ENCODE measurements around the gene NFATC2. TPM values are rescaled to one million over a fixed set of nuclear protein-coding genes. Genes with fewer than 3 reads are reported as not detected.

NFATC2 gene
- total RNA-seq, 1 experiment from 2014 or later: 5.0 TPM

- TF ChIP-seq CTCF (IDR thresholded peaks at IDR 0.05 in 2 of 3, conservative IDR thresholded peaks at IDR 0.05 in 1 of 3; ENCODE audit: borderline replicate concordance in 1 of 3, insufficient read depth in 1 of 3, low read depth in 2 of 3, low read length in 2 of 3) (no peak), SRF (IDR thresholded peaks at IDR 0.05; ENCODE audit: low read depth) (no peak)
Observed at GRCh38 chr20:51505566-51505965, 37.0 kb downstream of the NFATC2 start (continued).

GRCh38 chr20:51503376-51503775 lies 39.1 kb downstream of the NFATC2 start:
- no peaks in the 10 kb centered on the region for H3K36me3 ChIP-seq (ENCODE audit: control insufficient read depth in 1 of 2, insufficient read depth in 2 of 2, low read length in 2 of 2)
- H4K20me1 ChIP-seq (ENCODE audit: insufficient read depth): no peaks in the 10 kb centered on the region
- CTCF ChIA-PET: no interaction called here
- no peak for ATAC-seq
- no peaks in the 10 kb centered on the region for H3K9me2 ChIP-seq (ENCODE audit: insufficient read depth)
- peaks cover 0 to 8% of the 10 kb centered on the region in 2 experiments; a peak in 2 of 4 replicates for H3K4me1 ChIP-seq (ENCODE audit: control insufficient read depth in 1 of 2, insufficient read depth in 2 of 2, low read length in 2 of 2)
- POLR2A ChIA-PET: no interaction called here
- H3K79me2 ChIP-seq (ENCODE audit: insufficient read depth, low read length): no peaks in the 10 kb centered on the region
- TF ChIP-seq CTCF (IDR thresholded peaks at IDR 0.05 in 2 of 3, conservative IDR thresholded peaks at IDR 0.05 in 1 of 3; ENCODE audit: borderline replicate concordance in 1 of 3, insufficient read depth in 1 of 3, low read depth in 2 of 3, low read length in 2 of 3): no peak
- no peak for TF ChIP-seq EGR1 (IDR thresholded peaks at IDR 0.05; ENCODE audit: low read depth)
- TF ChIP-seq SP1 (IDR thresholded peaks at IDR 0.05; ENCODE audit: low read depth): no peak
- no peak for TF ChIP-seq REST (IDR thresholded peaks at IDR 0.05; ENCODE audit: low read depth)
- TF ChIP-seq, protein P1, sequence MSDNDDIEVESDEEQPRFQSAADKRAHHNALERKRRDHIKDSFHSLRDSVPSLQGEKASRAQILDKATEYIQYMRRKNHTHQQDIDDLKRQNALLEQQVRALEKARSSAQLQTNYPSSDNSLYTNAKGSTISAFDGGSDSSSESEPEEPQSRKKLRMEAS (IDR thresholded peaks at IDR 0.05): no peak
- TF ChIP-seq JUND (IDR thresholded peaks at IDR 0.05): no peak
- TF ChIP-seq TCF7L2 (IDR thresholded peaks at IDR 0.05; ENCODE audit: borderline replicate concordance, extremely low read depth, insufficient read depth, insufficient read length): no peak
- no peak overlapping the region for H3K9ac ChIP-seq (ENCODE audit: low read length)
- H2AFZ ChIP-seq (ENCODE audit: low read depth, low read length, poor library complexity, severe bottlenecking): no peak overlapping the region
- RAD21 ChIA-PET (ENCODE audit: low non-redundant PET in 1 of 2, low total read pairs in 2 of 2, uncharacterized antibody in 2 of 2, unreplicated experiment in 2 of 2): no interaction called here
- DNase-seq (ENCODE audit: low read depth, low spot score): no peak
- H3K27me3 ChIP-seq (ENCODE audit: insufficient read depth, low read length): no peaks in the 10 kb centered on the region
- H3K9me3 ChIP-seq (ENCODE audit: control insufficient read depth in 1 of 2, insufficient read depth in 1 of 2, low read depth in 1 of 2, low read length in 2 of 2): no peaks in the 10 kb centered on the region
- no peak overlapping the region for H3K27ac ChIP-seq (ENCODE audit: low read depth, low read length)
- BruUV-seq (replicated peaks): no TSS peak
- H3K4me2 ChIP-seq (ENCODE audit: low read length): no peak overlapping the region
- intact Hi-C loops (cut with micrococcal nuclease): no loop called here
- H3K4me3 ChIP-seq (replicated peaks in 1 of 2; ENCODE audit: low read depth in 1 of 2, low read length in 2 of 2): no peak overlapping the region

All from HCT116 (cell line).